ENCODE measurements around the gene CAND1. TPM values are rescaled to one million over a fixed set of nuclear protein-coding genes. Genes with fewer than 3 reads are reported as not detected.

CAND1 gene
- total and polyA plus RNA-seq, 2 donors (not counting 1 experiment from before 2014, with no cell fraction given), result 14.8 to 108 TPM

DNA sequence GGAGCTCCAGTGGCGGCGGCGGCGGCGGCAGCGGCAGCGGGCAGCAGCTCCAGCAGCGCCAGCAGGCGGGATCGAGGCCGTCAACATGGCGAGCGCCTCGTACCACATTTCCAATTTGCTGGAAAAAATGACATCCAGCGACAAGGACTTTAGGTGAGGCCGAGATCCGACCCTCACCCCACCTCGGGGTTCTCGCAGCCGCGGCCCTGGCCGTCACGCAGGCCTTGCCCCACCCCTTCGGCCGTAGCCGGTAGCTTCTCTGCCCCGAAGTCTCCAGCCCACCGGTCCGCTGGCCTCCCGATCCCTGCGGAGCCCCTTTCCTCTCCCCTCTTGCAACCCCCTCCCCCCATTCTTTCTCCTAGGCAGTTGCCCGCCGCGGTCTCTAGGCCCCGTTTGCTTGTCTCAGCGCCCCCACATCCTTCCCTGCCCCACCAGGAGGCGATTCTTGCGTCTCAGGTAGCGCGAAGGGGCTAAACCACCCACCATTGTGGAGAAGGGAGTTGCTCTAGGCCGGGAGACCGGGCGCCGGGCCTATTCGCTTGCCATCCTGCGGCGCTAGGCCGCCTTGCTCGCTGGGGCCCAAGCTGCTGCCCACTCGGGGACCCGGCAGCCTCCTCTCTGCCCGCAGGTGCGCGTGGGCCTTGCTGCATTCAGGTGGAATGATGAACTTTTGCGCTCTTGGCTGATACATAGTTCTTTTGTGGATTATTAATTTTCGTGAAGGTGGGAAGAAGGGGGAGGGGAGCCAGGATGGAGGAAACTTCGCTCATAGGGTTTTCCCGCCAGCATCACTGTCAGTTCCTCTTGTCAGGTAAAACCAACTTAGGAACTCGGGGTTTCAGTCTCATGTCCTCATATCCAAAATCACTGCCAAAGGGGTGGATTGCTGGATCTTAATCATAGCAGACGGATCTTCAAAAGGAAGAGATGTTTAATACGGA lies 745 bp downstream of the CAND1 start:
- ChIA-PET POLR2A (interaction anchor here (1.0 to 2.5 kb wide), 7 partner anchors 9 to 1538 kb away, joined by 3 to 8 read pairs (median 4); partner anchors contain the start of genes HELB, LLPH and MDM2), CTCF (interaction anchor here (0.6 to 1.8 kb wide), 9 partner anchors 12 to 1543 kb away, joined by 3 to 6 read pairs (median 4); partner anchors contain the start of gene HELB)
- H3K27ac ChIP-seq (ENCODE audit: low read length in 2 of 2), result peak overlapping the region; percentile 90 to 94
- H4K20me1 ChIP-seq (ENCODE audit: control insufficient read depth, insufficient read depth, low read length, poor library complexity, severe bottlenecking), result peaks cover 37% of the 10 kb centered on the region
- no peaks in the 10 kb centered on the region for H3K36me3 ChIP-seq (replicated peaks in 1 of 2; ENCODE audit: control extremely low read depth in 1 of 2, control insufficient read depth in 1 of 2, extremely low read depth in 1 of 2, insufficient read depth in 2 of 2, low read length in 1 of 2)
- peak overlapping the region; percentile 91 for H3K9ac ChIP-seq (ENCODE audit: low read length)
- ATAC-seq (ENCODE audit: low read depth) (peak; percentile 1), DNase-seq (peak; percentile 76)
- H2AFZ ChIP-seq (ENCODE audit: insufficient read depth, low read depth, low read length, poor library complexity, severe bottlenecking), result peak overlapping the region; percentile 97
- peaks cover 31 to 33% of the 10 kb centered on the region in 2 donors for H3K4me1 ChIP-seq (ENCODE audit: control insufficient read depth in 2 of 2, insufficient read depth in 2 of 2, low read length in 2 of 2)
- peak overlapping the region; percentile 87 for H3K4me2 ChIP-seq (replicated peaks; ENCODE audit: low read depth, low read length, poor library complexity, severe bottlenecking)
- TF ChIP-seq, protein P1, sequence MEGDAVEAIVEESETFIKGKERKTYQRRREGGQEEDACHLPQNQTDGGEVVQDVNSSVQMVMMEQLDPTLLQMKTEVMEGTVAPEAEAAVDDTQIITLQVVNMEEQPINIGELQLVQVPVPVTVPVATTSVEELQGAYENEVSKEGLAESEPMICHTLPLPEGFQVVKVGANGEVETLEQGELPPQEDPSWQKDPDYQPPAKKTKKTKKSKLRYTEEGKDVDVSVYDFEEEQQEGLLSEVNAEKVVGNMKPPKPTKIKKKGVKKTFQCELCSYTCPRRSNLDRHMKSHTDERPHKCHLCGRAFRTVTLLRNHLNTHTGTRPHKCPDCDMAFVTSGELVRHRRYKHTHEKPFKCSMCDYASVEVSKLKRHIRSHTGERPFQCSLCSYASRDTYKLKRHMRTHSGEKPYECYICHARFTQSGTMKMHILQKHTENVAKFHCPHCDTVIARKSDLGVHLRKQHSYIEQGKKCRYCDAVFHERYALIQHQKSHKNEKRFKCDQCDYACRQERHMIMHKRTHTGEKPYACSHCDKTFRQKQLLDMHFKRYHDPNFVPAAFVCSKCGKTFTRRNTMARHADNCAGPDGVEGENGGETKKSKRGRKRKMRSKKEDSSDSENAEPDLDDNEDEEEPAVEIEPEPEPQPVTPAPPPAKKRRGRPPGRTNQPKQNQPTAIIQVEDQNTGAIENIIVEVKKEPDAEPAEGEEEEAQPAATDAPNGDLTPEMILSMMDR (IDR thresholded peaks at IDR 0.05), result no peak
- no peak for TF ChIP-seq EZH2 (IDR thresholded peaks at IDR 0.05; ENCODE audit: borderline replicate concordance, insufficient read depth, low read depth, low read length, poor library complexity, severe bottlenecking)
- intact Hi-C loops (cut with micrococcal nuclease), result loop anchor here (1.0 to 10.0 kb wide), 8 partner anchors 175 to 1969 kb away; partner anchors contain the start of genes CPM, CPSF6, DYRK2 and LLPH
- no peaks in the 10 kb centered on the region for H3K9me3 ChIP-seq (ENCODE audit: control extremely low read depth in 1 of 3, control insufficient read depth in 2 of 3, insufficient read depth in 1 of 3, low read length in 2 of 3)
- peak overlapping the region; percentile 86 for H3K4me3 Mint-ChIP-seq
- peaks cover 42% of the 10 kb centered on the region for H3K4me1 Mint-ChIP-seq
- H3K9me3 Mint-ChIP-seq (ENCODE audit: insufficient read depth), result no peaks in the 10 kb centered on the region
- H3K27me3 Mint-ChIP-seq, result no peaks in the 10 kb centered on the region
- peak overlapping the region; percentile 64 to 94 (median 75) for H3K4me3 ChIP-seq (ENCODE audit: control extremely low read depth in 1 of 5, extremely low read depth in 1 of 5, insufficient read depth in 1 of 5, low read depth in 2 of 5, low read length in 4 of 5)
- H3K27me3 ChIP-seq (replicated peaks in 1 of 4; ENCODE audit: control extremely low read depth in 1 of 4, control insufficient read depth in 3 of 4, insufficient read depth in 4 of 4, low read length in 3 of 4), result no peaks in the 10 kb centered on the region
- H3K27ac Mint-ChIP-seq, result peak overlapping the region; percentile 91
- peaks cover 50% of the 10 kb centered on the region for H3K79me2 ChIP-seq (ENCODE audit: control insufficient read depth, insufficient read depth, low read length)
- WGBS (ENCODE audit: insufficient coverage), result under 1% methylated on average over 54 of the region's 61 CpGs
